ENCODE measurements around the gene GANAB.
"Not testable (repeated sequence)": the region's sequence is repeated elsewhere in the genome, so short reads cannot be mapped to it uniquely, and the experiment has no call there.

DNA sequence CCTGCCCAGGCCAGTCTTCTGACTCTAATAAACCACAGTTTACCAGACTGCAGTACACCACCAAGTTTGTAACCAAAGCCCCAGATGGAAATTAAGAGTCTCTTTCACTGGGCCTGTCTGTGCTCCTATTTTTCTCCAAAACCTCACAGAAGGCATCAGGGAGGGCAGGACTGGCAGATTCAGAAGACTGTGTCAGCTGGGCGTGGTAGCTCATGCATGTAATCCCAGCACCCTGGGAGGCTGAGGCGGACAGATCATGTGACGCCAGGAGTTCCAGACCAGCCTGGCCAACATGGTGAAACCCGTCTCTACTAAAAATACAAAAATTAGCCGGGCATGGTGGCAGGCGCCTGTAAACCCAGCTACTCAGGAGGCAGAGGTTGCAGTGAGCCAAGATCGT lies 61.1 kb downstream of the GANAB start:
- not testable (repeated sequence) for TF ChIP-seq ZNF816 (CRISPR knock-in tag; IDR thresholded peaks at IDR 0.05; ENCODE audit: borderline replicate concordance); BHLHE40 (IDR thresholded peaks at IDR 0.05; ENCODE audit: low read length); CHD4 (IDR thresholded peaks at IDR 0.05; ENCODE audit: borderline replicate concordance, low read length); TCF7 (IDR thresholded peaks at IDR 0.05; ENCODE audit: low read depth); MAZ (IDR thresholded peaks at IDR 0.05; ENCODE audit: borderline replicate concordance, low read depth, low read length); MAZ (CRISPR knock-in tag; IDR thresholded peaks at IDR 0.05; ENCODE audit: low read depth); RNF2 (conservative IDR thresholded peaks at IDR 0.05; ENCODE audit: low read depth); MXD4 (CRISPR knock-in tag; IDR thresholded peaks at IDR 0.05)
